ENCODE measurements around the gene PTAFR.

PTAFR gene

GRCh38 chr1:28162151-28162550, 14.3 kb downstream of the PTAFR start:
- no peak for TF ChIP-seq CTCF (IDR thresholded peaks at IDR 0.05; ENCODE audit: low read length)
- TF ChIP-seq EZH2 (IDR thresholded peaks at IDR 0.05; ENCODE audit: borderline replicate concordance, low read length): no peak
- Histone ChIP-seq H3K9me3 (ENCODE audit: low read length) (no peaks in the 10 kb centered on the region), H3K36me3 (ENCODE audit: insufficient read depth, low read length) (no peaks in the 10 kb centered on the region), H2AFZ (ENCODE audit: low read length) (no peak overlapping the region), H3K4me2 (ENCODE audit: low read length) (no peak overlapping the region), H3K4me1 (ENCODE audit: insufficient read depth, low read length, severe bottlenecking) (peaks cover 5% of the 10 kb centered on the region), H3F3A (ENCODE audit: insufficient read depth, low read length) (no peaks in the 10 kb centered on the region), H3K27ac (ENCODE audit: low read depth, low read length, poor library complexity, severe bottlenecking) (no peak overlapping the region), H3K79me2 (ENCODE audit: insufficient read depth, low read length) (no peaks in the 10 kb centered on the region), H4K20me1 (ENCODE audit: insufficient read depth, low read length) (no peaks in the 10 kb centered on the region), H3K9ac (ENCODE audit: low read length) (no peak overlapping the region), H3K4me3 (ENCODE audit: low read depth, low read length, poor library complexity, severe bottlenecking) (no peak overlapping the region), H3K27me3 (ENCODE audit: insufficient read depth, low read length) (no peaks in the 10 kb centered on the region), H3K9me2 (ENCODE audit: low read depth, low read length) (no peaks in the 10 kb centered on the region)

GRCh38 chr1:28161751-28162150, 14.7 kb downstream of the PTAFR start:
- no peak overlapping the region for H3K4me2 ChIP-seq (ENCODE audit: low read length)
- no peak overlapping the region for H3K9ac ChIP-seq (ENCODE audit: low read length)
- H3K9me2 ChIP-seq (ENCODE audit: low read depth, low read length): no peaks in the 10 kb centered on the region
- no peaks in the 10 kb centered on the region for H3K9me3 ChIP-seq (ENCODE audit: low read length)
- H3K79me2 ChIP-seq (ENCODE audit: insufficient read depth, low read length): no peaks in the 10 kb centered on the region
- H4K20me1 ChIP-seq (ENCODE audit: insufficient read depth, low read length): no peaks in the 10 kb centered on the region
- H3K4me3 ChIP-seq (ENCODE audit: low read depth, low read length, poor library complexity, severe bottlenecking): no peak overlapping the region
- TF ChIP-seq EZH2 (IDR thresholded peaks at IDR 0.05; ENCODE audit: borderline replicate concordance, low read length): no peak
- TF ChIP-seq CTCF (IDR thresholded peaks at IDR 0.05; ENCODE audit: low read length): no peak
- H3K27me3 ChIP-seq (ENCODE audit: insufficient read depth, low read length): no peaks in the 10 kb centered on the region
- H3K4me1 ChIP-seq (ENCODE audit: insufficient read depth, low read length, severe bottlenecking): peaks cover 5% of the 10 kb centered on the region
- H3F3A ChIP-seq (ENCODE audit: insufficient read depth, low read length): no peaks in the 10 kb centered on the region
- no peak overlapping the region for H2AFZ ChIP-seq (ENCODE audit: low read length)
- H3K36me3 ChIP-seq (ENCODE audit: insufficient read depth, low read length): no peaks in the 10 kb centered on the region
- no peak overlapping the region for H3K27ac ChIP-seq (ENCODE audit: low read depth, low read length, poor library complexity, severe bottlenecking)

GRCh38 chr1:28160782-28161266, 15.7 kb downstream of the PTAFR start:
- Histone ChIP-seq H3F3A (ENCODE audit: insufficient read depth, low read length) (no peaks in the 10 kb centered on the region), H3K27me3 (ENCODE audit: insufficient read depth, low read length) (no peaks in the 10 kb centered on the region)

More at GRCh38 chr1:28160782-28161266, 15.7 kb downstream of the PTAFR start:
- Histone ChIP-seq H3K4me1 (ENCODE audit: insufficient read depth, low read length, severe bottlenecking) (peaks cover 5% of the 10 kb centered on the region), H3K36me3 (ENCODE audit: insufficient read depth, low read length) (no peaks in the 10 kb centered on the region), H3K4me2 (ENCODE audit: low read length) (no peak overlapping the region), H3K4me3 (ENCODE audit: low read depth, low read length, poor library complexity, severe bottlenecking) (no peak overlapping the region), H3K27ac (ENCODE audit: low read depth, low read length, poor library complexity, severe bottlenecking) (no peak overlapping the region), H3K9me2 (ENCODE audit: low read depth, low read length) (no peaks in the 10 kb centered on the region), H3K79me2 (ENCODE audit: insufficient read depth, low read length) (no peaks in the 10 kb centered on the region), H3K9ac (ENCODE audit: low read length) (no peak overlapping the region), H4K20me1 (ENCODE audit: insufficient read depth, low read length) (no peaks in the 10 kb centered on the region), H3K9me3 (ENCODE audit: low read length) (no peaks in the 10 kb centered on the region), H2AFZ (ENCODE audit: low read length) (no peak overlapping the region)
- no peak for TF ChIP-seq CTCF (IDR thresholded peaks at IDR 0.05; ENCODE audit: low read length)
